Fibroblast of mammary gland (primary cell): Measurements from ENCODE around the gene MZB1.

ENCODE experiments used
- DNase-seq: peaks from one replicate; pipeline ENCODE4 v3.0.0-alpha.2; 2010; ENCODE audit warnings: low read depth
- H3K4me3 ChIP-seq: 2 replicates; pipeline ENCODE4 v1.5.1; 2011; ENCODE audit warnings: low read depth, mild to moderate bottlenecking, low read length, moderate library complexity; ENCODE audit not compliant: control insufficient read depth
- CTCF ChIP-seq: conservative IDR thresholded peaks from 2 replicates; pipeline ENCODE4 v1.5.1; 2011; ENCODE audit warnings: low read depth, low read length, inconsistent platforms; ENCODE audit not compliant: control insufficient read depth, insufficient read depth

Gene MZB1

GRCh38 chr5:139343476-139343875 lies 46.2 kb downstream of the MZB1 start:
- TF ChIP-seq CTCF: no peak
- no peak for DNase-seq
- peak overlapping the region; percentile 98 for H3K4me3 ChIP-seq

- TF ChIP-seq CTCF: no peak
- peak overlapping the region; percentile 98 for H3K4me3 ChIP-seq
- DNase-seq: no peak
These were observed 47.3 kb downstream of the MZB1 start for GRCh38 chr5:139342423-139342723.

- TF ChIP-seq CTCF: peak; percentile 58
- peak within 1 kb of the TSS; percentile 98 for H3K4me3 ChIP-seq
- peak; percentile 97 for DNase-seq
These were observed 47.9 kb downstream of the MZB1 start, which contains the start of gene PAIP2 for GRCh38 chr5:139341689-139342422. TSS of gene PAIP2 (plus strand) at chr5:139341854. CDS start at chr5:139363785, 21,931 bp downstream.

- no peak for TF ChIP-seq CTCF
- peak; percentile 8 for DNase-seq
- H3K4me3 ChIP-seq: peak overlapping the region; percentile 98
These were observed 48.5 kb downstream of the MZB1 start for GRCh38 chr5:139341187-139341688.

GRCh38 chr5:139340051-139340450 lies 49.7 kb downstream of the MZB1 start:
- DNase-seq: no peak
- no peak for TF ChIP-seq CTCF
- no peak overlapping the region for H3K4me3 ChIP-seq
